Fibroblast of mammary gland (primary cell): ENCODE data around the gene ADGB.

Experiments
- DNase-seq: peaks from one replicate; pipeline ENCODE4 v3.0.0-alpha.2; 2010; ENCODE audit warnings: low read depth
- H3K4me3 ChIP-seq: 2 replicates; pipeline ENCODE4 v1.5.1; 2011; ENCODE audit warnings: low read depth, mild to moderate bottlenecking, low read length, moderate library complexity; ENCODE audit not compliant: control insufficient read depth
- CTCF ChIP-seq: conservative IDR thresholded peaks from 2 replicates; pipeline ENCODE4 v1.5.1; 2011; ENCODE audit warnings: low read depth, low read length, inconsistent platforms; ENCODE audit not compliant: control insufficient read depth, insufficient read depth

ADGB gene

GRCh38 chr6:146709036-146709622 is 110.4 kb downstream of the ADGB start:
- DNase-seq = no peak
- H3K4me3 ChIP-seq = no peak overlapping the region
- TF ChIP-seq CTCF = no peak

GRCh38 chr6:146719387-146719786 is 120.6 kb downstream of the ADGB start:
- DNase-seq = no peak
- no peak for TF ChIP-seq CTCF

GRCh38 chr6:146739696-146740095 is 140.9 kb downstream of the ADGB start:
- H3K4me3 ChIP-seq = no peak overlapping the region
- DNase-seq = no peak
- no peak for TF ChIP-seq CTCF

More at GRCh38 chr6:146719387-146719786, 120.6 kb downstream of the ADGB start:
- H3K4me3 ChIP-seq = no peak overlapping the region

GRCh38 chr6:146741609-146742008 is 142.8 kb downstream of the ADGB start:
- no peak overlapping the region for H3K4me3 ChIP-seq
- DNase-seq = peak; percentile 4
- TF ChIP-seq CTCF = no peak

- no peak for DNase-seq
- no peak for TF ChIP-seq CTCF
Observed at GRCh38 chr6:146753306-146753705, 154.5 kb downstream of the ADGB start.

GRCh38 chr6:146767632-146768031 is 168.9 kb downstream of the ADGB start:
- no peak overlapping the region for H3K4me3 ChIP-seq
- no peak for DNase-seq
- no peak for TF ChIP-seq CTCF

More at GRCh38 chr6:146753306-146753705, 154.5 kb downstream of the ADGB start:
- no peak overlapping the region for H3K4me3 ChIP-seq

- no peak for TF ChIP-seq CTCF
- H3K4me3 ChIP-seq = no peak overlapping the region
- no peak for DNase-seq
Observed at GRCh38 chr6:146768722-146769121, 169.9 kb downstream of the ADGB start.
